Mesendoderm (in vitro differentiated cells): Measurements from ENCODE around the gene DNAJC12.
"Not testable (repeated sequence)": the region's sequence is repeated elsewhere in the genome, so short reads cannot be mapped to it uniquely, and the experiment has no call there.

ENCODE experiments used
- DNase-seq: peaks from one replicate; pipeline ENCODE4 v3.0.0; 2013
- H2AK5ac ChIP-seq: 2 replicates; pipeline ENCODE4 v1.6.1; 2013; ENCODE audit warnings: low read length, inconsistent platforms
- H2BK120ac ChIP-seq: 2 replicates; pipeline ENCODE4 v1.6.1; 2013; ENCODE audit warnings: low read depth, mild to moderate bottlenecking, low read length, moderate library complexity, mixed read lengths
- H2BK15ac ChIP-seq: replicated peaks from 2 replicates; pipeline ENCODE4 v1.6.1; 2013; ENCODE audit warnings: low read depth, mild to moderate bottlenecking, moderate library complexity
- H2BK5ac ChIP-seq: 2 replicates; pipeline ENCODE4 v1.6.1; 2013; ENCODE audit warnings: low read length, inconsistent platforms
- H3K18ac ChIP-seq: 2 replicates; pipeline ENCODE4 v1.6.1; 2013; ENCODE audit warnings: mild to moderate bottlenecking, low read length, mixed read lengths
- H3K23ac ChIP-seq: one replicate; pipeline ENCODE4 v1.6.1; 2013; ENCODE audit warnings: low read length
- H3K27ac ChIP-seq: 2 replicates; pipeline ENCODE4 v1.5.1; 2013; ENCODE audit warnings: low read depth, mild to moderate bottlenecking, inconsistent platforms, low read length, moderate library complexity
- H3K27me3 ChIP-seq: 2 replicates; pipeline ENCODE4 v1.6.1; 2013; ENCODE audit warnings: low read length, control low read depth, mild to moderate bottlenecking, inconsistent platforms; ENCODE audit not compliant: insufficient read depth, poor library complexity
- H3K36me3 ChIP-seq: 2 replicates; pipeline ENCODE4 v1.6.1; 2013; ENCODE audit warnings: low read length, inconsistent platforms; ENCODE audit not compliant: control insufficient read depth, insufficient read depth
- H3K4ac ChIP-seq: one replicate; pipeline ENCODE4 v1.6.1; 2013; ENCODE audit warnings: low read depth, mild to moderate bottlenecking, low read length, moderate library complexity
- H3K4me1 ChIP-seq: 2 replicates; pipeline ENCODE4 v1.6.1; 2013; ENCODE audit warnings: low read depth, low read length, inconsistent platforms; ENCODE audit not compliant: control insufficient read depth
- H3K4me2 ChIP-seq: 2 replicates; pipeline ENCODE4 v1.6.1; 2013; ENCODE audit warnings: low read length
- H3K4me3 ChIP-seq: 2 replicates; pipeline ENCODE4 v1.5.1; 2013; ENCODE audit warnings: mild to moderate bottlenecking, low read length
- H3K56ac ChIP-seq: one replicate; pipeline ENCODE4 v1.6.1; 2013; ENCODE audit warnings: low read length
- H3K79me1 ChIP-seq: 2 replicates; pipeline ENCODE4 v1.6.1; 2013; ENCODE audit warnings: low read length, inconsistent platforms
- H3K79me2 ChIP-seq: 2 replicates; pipeline ENCODE4 v1.6.1; 2013; ENCODE audit warnings: mild to moderate bottlenecking, low read length; ENCODE audit not compliant: control insufficient read depth, insufficient read depth
- H3K9ac ChIP-seq: 2 replicates; pipeline ENCODE4 v1.6.1; 2013; ENCODE audit warnings: low read length, inconsistent platforms
- H4K5ac ChIP-seq: one replicate; pipeline ENCODE4 v1.6.1; 2013; ENCODE audit warnings: low read length
- H4K8ac ChIP-seq: one replicate; pipeline ENCODE4 v1.6.1; 2013; ENCODE audit warnings: low read depth, mild to moderate bottlenecking, control low read depth, low read length, moderate library complexity
- WGBS: extraction: QIAGEN DNeasy Blood & Tissue Kit; methylation state at CpG from one replicate; pipeline ENCODE4 v1.1.7; 2013; ENCODE audit warnings: low lambda C conversion rate, missing lambda C conversion rate; ENCODE audit not compliant: insufficient coverage; ENCODE audit errors: extremely low coverage; 5-methylcytosine and 5-hydroxymethylcytosine counted together

The DNAJC12 gene

GRCh38 chr10:67849331-67850011, 11.5 kb upstream of the DNAJC12 start:
- DNase-seq: peak; percentile 97
- H3K79me1 ChIP-seq: no peaks in the 10 kb centered on the region
- peak overlapping the region; percentile 5 for H2BK5ac ChIP-seq
- H3K27me3 ChIP-seq: no peaks in the 10 kb centered on the region
- peak overlapping the region; percentile 86 for H3K18ac ChIP-seq
- no peaks in the 10 kb centered on the region for H3K79me2 ChIP-seq
- no peak overlapping the region for H2BK120ac ChIP-seq
- no peak overlapping the region for H2AK5ac ChIP-seq
- H4K5ac ChIP-seq: no peak overlapping the region
- no peak overlapping the region for H4K8ac ChIP-seq
- H3K27ac ChIP-seq: peak overlapping the region; percentile 39
- H3K36me3 ChIP-seq: no peaks in the 10 kb centered on the region
- no CpG with 5 or more reads among the region's 36 CpGs for WGBS
- H3K23ac ChIP-seq: no peak overlapping the region
- H3K4ac ChIP-seq: peak overlapping the region; percentile 98
- H3K4me3 ChIP-seq: peak overlapping the region; percentile 79
- peak overlapping the region; percentile 65 for H3K4me2 ChIP-seq
- peak overlapping the region; percentile 78 for H3K9ac ChIP-seq
- no peaks in the 10 kb centered on the region for H3K4me1 ChIP-seq
- no peak overlapping the region for H2BK15ac ChIP-seq
- peak overlapping the region; percentile 87 for H3K56ac ChIP-seq

- no peaks in the 10 kb centered on the region for H3K36me3 ChIP-seq
- no peak overlapping the region for H4K8ac ChIP-seq
- H3K27me3 ChIP-seq: no peaks in the 10 kb centered on the region
- H2BK120ac ChIP-seq: no peak overlapping the region
- no peak overlapping the region for H3K4me3 ChIP-seq
- H3K4ac ChIP-seq: no peak overlapping the region
- DNase-seq: no peak
- no peak overlapping the region for H3K23ac ChIP-seq
- H3K4me2 ChIP-seq: no peak overlapping the region
- no peak overlapping the region for H2AK5ac ChIP-seq
- no peak overlapping the region for H3K18ac ChIP-seq
- no CpG with 5 or more reads among the region's 2 CpGs for WGBS
- H3K9ac ChIP-seq: no peak overlapping the region
- H2BK5ac ChIP-seq: no peak overlapping the region
- no peaks in the 10 kb centered on the region for H3K79me2 ChIP-seq
- no peaks in the 10 kb centered on the region for H3K79me1 ChIP-seq
- H3K4me1 ChIP-seq: no peaks in the 10 kb centered on the region
- H4K5ac ChIP-seq: no peak overlapping the region
- no peak overlapping the region for H2BK15ac ChIP-seq
- no peak overlapping the region for H3K27ac ChIP-seq
- H3K56ac ChIP-seq: no peak overlapping the region
These were observed 5.3 kb upstream of the DNAJC12 start for GRCh38 chr10:67843284-67843683.

GRCh38 chr10:67841737-67842136, 3.7 kb upstream of the DNAJC12 start:
- Histone ChIP-seq H3K56ac (no peak overlapping the region), H2BK120ac (no peak overlapping the region), H3K4me1 (no peaks in the 10 kb centered on the region), H3K36me3 (no peaks in the 10 kb centered on the region), H2BK5ac (no peak overlapping the region), H2BK15ac (no peak overlapping the region), H4K5ac (no peak overlapping the region), H3K79me1 (no peaks in the 10 kb centered on the region), H3K79me2 (no peaks in the 10 kb centered on the region), H4K8ac (no peak overlapping the region), H3K27ac (no peak overlapping the region), H3K23ac (no peak overlapping the region), H3K18ac (no peak overlapping the region), H3K4ac (no peak overlapping the region), H3K27me3 (no peaks in the 10 kb centered on the region), H2AK5ac (no peak overlapping the region), H3K4me3 (no peak overlapping the region), H3K4me2 (no peak overlapping the region), H3K9ac (no peak overlapping the region)
- no peak for DNase-seq

- Histone ChIP-seq H3K4me1 (no peaks in the 10 kb centered on the region), H3K36me3 (no peaks in the 10 kb centered on the region)
These were observed 2.0 kb upstream of the DNAJC12 start for GRCh38 chr10:67839951-67840350.

GRCh38 chr10:67839511-67839910, 1.5 kb upstream of the DNAJC12 start:
- not testable (repeated sequence) for H3K27ac ChIP-seq, H3K27me3 ChIP-seq, H3K4me3 ChIP-seq, H3K4ac ChIP-seq, H4K8ac ChIP-seq, H3K4me1 ChIP-seq, H4K5ac ChIP-seq, H2BK120ac ChIP-seq, H3K56ac ChIP-seq, H3K4me2 ChIP-seq, H3K79me1 ChIP-seq, H3K9ac ChIP-seq, H3K79me2 ChIP-seq, H3K23ac ChIP-seq, H2AK5ac ChIP-seq, H2BK15ac ChIP-seq, H2BK5ac ChIP-seq, H3K18ac ChIP-seq, DNase-seq, H3K36me3 ChIP-seq
- WGBS: no CpG with 5 or more reads among the region's 12 CpGs

More at GRCh38 chr10:67839951-67840350, 2.0 kb upstream of the DNAJC12 start:
- no peak overlapping the region for H3K4ac ChIP-seq
- no peak overlapping the region for H4K5ac ChIP-seq
- H3K27me3 ChIP-seq: no peaks in the 10 kb centered on the region
- H3K23ac ChIP-seq: no peak overlapping the region
- no peak overlapping the region for H2BK15ac ChIP-seq
- no peaks in the 10 kb centered on the region for H3K79me1 ChIP-seq
- H3K56ac ChIP-seq: no peak overlapping the region
- no peak overlapping the region for H4K8ac ChIP-seq
- H3K27ac ChIP-seq: no peak overlapping the region
- H2BK5ac ChIP-seq: no peak overlapping the region
- no peak for DNase-seq
- no peaks in the 10 kb centered on the region for H3K79me2 ChIP-seq
- no peak overlapping the region for H2AK5ac ChIP-seq
- H3K4me3 ChIP-seq: no peak overlapping the region
- no CpG with 5 or more reads among the region's 3 CpGs for WGBS
- H3K9ac ChIP-seq: no peak overlapping the region
- no peak overlapping the region for H2BK120ac ChIP-seq
- H3K18ac ChIP-seq: no peak overlapping the region
- H3K4me2 ChIP-seq: no peak overlapping the region

- DNase-seq: no peak
- H3K4me2 ChIP-seq: no peak overlapping the region
- H2AK5ac ChIP-seq: no peak overlapping the region
- WGBS: no CpG with 5 or more reads among the region's 1 CpG
- no peaks in the 10 kb centered on the region for H3K4me1 ChIP-seq
- no peak overlapping the region for H3K23ac ChIP-seq
- no peak overlapping the region for H2BK5ac ChIP-seq
- H3K27me3 ChIP-seq: no peaks in the 10 kb centered on the region
- H3K56ac ChIP-seq: no peak overlapping the region
- no peak overlapping the region for H3K27ac ChIP-seq
- no peak overlapping the region for H3K4ac ChIP-seq
- no peaks in the 10 kb centered on the region for H3K36me3 ChIP-seq
- H3K9ac ChIP-seq: no peak overlapping the region
- H4K8ac ChIP-seq: no peak overlapping the region
- H3K79me1 ChIP-seq: no peaks in the 10 kb centered on the region
- no peak overlapping the region for H3K4me3 ChIP-seq
- H3K18ac ChIP-seq: no peak overlapping the region
- no peaks in the 10 kb centered on the region for H3K79me2 ChIP-seq
- no peak overlapping the region for H2BK15ac ChIP-seq
- no peak overlapping the region for H2BK120ac ChIP-seq
- H4K5ac ChIP-seq: no peak overlapping the region
These were observed 1.0 kb downstream of the DNAJC12 start for GRCh38 chr10:67836972-67837371.
